KMS-11 (cell line): ENCODE measurements around the gene MCC.

ENCODE experiments used
- H2AFZ ChIP-seq: fragments of 200-600 bp; sonication (generic); 2 replicates; pipeline ENCODE4 v1.6.1; 2016; ENCODE audit warnings: antibody characterized with exemption, mixed run types, low read depth
- H3K27ac ChIP-seq: fragments of 200-600 bp; sonication (generic); 2 replicates; pipeline ENCODE4 v1.6.1; 2016; ENCODE audit warnings: mild to moderate bottlenecking, mixed run types
- H3K27me3 ChIP-seq: fragments of 200-600 bp; sonication (generic); 2 replicates; pipeline ENCODE4 v1.6.1; 2017; ENCODE audit warnings: mild to moderate bottlenecking, low read depth, mixed run types, moderate library complexity; ENCODE audit not compliant: insufficient read depth
- H3K36me3 ChIP-seq: fragments of 200-600 bp; sonication (generic); 2 replicates; pipeline ENCODE4 v1.6.1; 2017; ENCODE audit warnings: mild to moderate bottlenecking, mixed run types; ENCODE audit not compliant: insufficient read depth
- H3K4me1 ChIP-seq: fragments of 200-600 bp; sonication (generic); 2 replicates; pipeline ENCODE4 v1.6.1; 2016; ENCODE audit warnings: mild to moderate bottlenecking, low read depth, mixed run types; ENCODE audit not compliant: poor library complexity, severe bottlenecking
- H3K4me2 ChIP-seq: fragments of 200-600 bp; sonication (generic); 2 replicates; pipeline ENCODE4 v1.7.0; 2016; ENCODE audit warnings: mild to moderate bottlenecking, mixed run types
- H3K4me3 ChIP-seq: fragments of 200-600 bp; sonication (generic); IDR thresholded peaks from 2 replicates; pipeline ENCODE4 v1.6.1; 2017; ENCODE audit warnings: low read depth, low read length, mixed read lengths; ENCODE audit not compliant: insufficient read depth
- H3K79me2 ChIP-seq: fragments of 200-600 bp; sonication (generic); 2 replicates; pipeline ENCODE4 v1.6.1; 2016; ENCODE audit warnings: low read depth, mixed run types; ENCODE audit not compliant: insufficient read depth
- H3K9ac ChIP-seq: fragments of 200-600 bp; sonication (generic); 2 replicates; pipeline ENCODE4 v1.6.1; 2016; ENCODE audit warnings: mild to moderate bottlenecking, mixed run types
- H4K20me1 ChIP-seq: fragments of 200-600 bp; sonication (generic); 2 replicates; pipeline ENCODE4 v1.6.1; 2016; ENCODE audit warnings: mild to moderate bottlenecking, mixed run types; ENCODE audit not compliant: insufficient read depth
- CTCF ChIP-seq: fragments of 200-600 bp; sonication (generic); conservative IDR thresholded peaks from 2 replicates; pipeline ENCODE4 v1.6.1; 2017; ENCODE audit warnings: low read depth, mild to moderate bottlenecking, antibody characterized with exemption, low read length, moderate library complexity, mixed read lengths

MCC gene

GRCh38 chr5:113384782-113385285 is 103.4 kb downstream of the MCC start:
- H3K27me3 ChIP-seq: no peaks in the 10 kb centered on the region
- H3K79me2 ChIP-seq: no peaks in the 10 kb centered on the region
- TF ChIP-seq CTCF: no peak
- no peak overlapping the region for H3K9ac ChIP-seq
- no peaks in the 10 kb centered on the region for H4K20me1 ChIP-seq
- H2AFZ ChIP-seq: no peak overlapping the region
- no peak overlapping the region for H3K27ac ChIP-seq
- no peaks in the 10 kb centered on the region for H3K4me1 ChIP-seq
- H3K36me3 ChIP-seq: no peaks in the 10 kb centered on the region
- no peak overlapping the region for H3K4me2 ChIP-seq
- no peak overlapping the region for H3K4me3 ChIP-seq

- Histone ChIP-seq H3K4me2 (no peak overlapping the region), H3K27me3 (no peaks in the 10 kb centered on the region)
These were observed 105.5 kb downstream of the MCC start for GRCh38 chr5:113382731-113383130.

GRCh38 chr5:113381791-113382190 is 106.5 kb downstream of the MCC start:
- H2AFZ ChIP-seq: no peak overlapping the region
- H3K4me1 ChIP-seq: no peaks in the 10 kb centered on the region
- no peak overlapping the region for H3K27ac ChIP-seq
- no peaks in the 10 kb centered on the region for H3K36me3 ChIP-seq
- no peak for TF ChIP-seq CTCF
- no peaks in the 10 kb centered on the region for H4K20me1 ChIP-seq
- no peak overlapping the region for H3K9ac ChIP-seq
- H3K79me2 ChIP-seq: no peaks in the 10 kb centered on the region
- H3K4me2 ChIP-seq: no peak overlapping the region
- H3K27me3 ChIP-seq: no peaks in the 10 kb centered on the region
- H3K4me3 ChIP-seq: no peak overlapping the region

More at GRCh38 chr5:113382731-113383130, 105.5 kb downstream of the MCC start:
- Histone ChIP-seq H3K27ac (no peak overlapping the region), H3K4me1 (no peaks in the 10 kb centered on the region), H3K9ac (no peak overlapping the region), H3K79me2 (no peaks in the 10 kb centered on the region), H2AFZ (no peak overlapping the region), H3K36me3 (no peaks in the 10 kb centered on the region), H3K4me3 (no peak overlapping the region), H4K20me1 (no peaks in the 10 kb centered on the region)
- no peak for TF ChIP-seq CTCF

GRCh38 chr5:113380807-113381326 is 107.4 kb downstream of the MCC start:
- H3K4me1 ChIP-seq: no peaks in the 10 kb centered on the region
- H3K4me3 ChIP-seq: no peak overlapping the region
- no peak for TF ChIP-seq CTCF
- no peaks in the 10 kb centered on the region for H3K79me2 ChIP-seq
- H3K36me3 ChIP-seq: no peaks in the 10 kb centered on the region
- no peak overlapping the region for H3K4me2 ChIP-seq
- no peak overlapping the region for H3K9ac ChIP-seq
- H3K27ac ChIP-seq: no peak overlapping the region
- H3K27me3 ChIP-seq: no peaks in the 10 kb centered on the region
- no peaks in the 10 kb centered on the region for H4K20me1 ChIP-seq
- H2AFZ ChIP-seq: no peak overlapping the region
